WERI-Rb-1 (cell line): ENCODE results near the gene URM1.
"Not testable (repeated sequence)": the region's sequence is repeated elsewhere in the genome, so short reads cannot be mapped to it uniquely, and the experiment has no call there.

Source experiments
- DNase-seq: peaks from one replicate; pipeline ENCODE4 v3.0.0-alpha.2; 2020
- H3K27ac ChIP-seq: fragments of 250-450 bp; sonication (Bioruptor Pico); 2 replicates; pipeline ENCODE4 v1.5.1; 2020; ENCODE audit warnings: mild to moderate bottlenecking, moderate library complexity
- H3K27me3 ChIP-seq: fragments of 250-450 bp; sonication (Bioruptor Pico); 2 replicates; pipeline ENCODE4 v1.5.1; 2021; ENCODE audit warnings: mild to moderate bottlenecking, low read depth, moderate library complexity; ENCODE audit not compliant: insufficient read depth, severe bottlenecking
- H3K36me3 ChIP-seq: fragments of 250-450 bp; sonication (Bioruptor Pico); 2 replicates; pipeline ENCODE4 v1.5.1; 2020; ENCODE audit warnings: mild to moderate bottlenecking, moderate library complexity
- H3K4me3 ChIP-seq: 2 replicates; pipeline ENCODE4 v1.5.1; 2011; ENCODE audit warnings: low read depth, mild to moderate bottlenecking, control low read depth, low read length
- H3K9me3 ChIP-seq: fragments of 250-450 bp; sonication (Bioruptor Pico); 2 replicates; pipeline ENCODE4 v1.5.1; 2021; ENCODE audit warnings: mild to moderate bottlenecking, moderate library complexity; ENCODE audit not compliant: severe bottlenecking
- CTCF ChIP-seq: IDR thresholded peaks from 2 replicates; pipeline ENCODE4 v1.5.1; 2011; ENCODE audit warnings: low read depth, mild to moderate bottlenecking, control low read depth, inconsistent platforms, low read length

URM1 gene

GRCh38 chr9:128409978-128410377 is 38.8 kb downstream of the URM1 start:
- H3K27me3 ChIP-seq: no peaks in the 10 kb centered on the region
- H3K27ac ChIP-seq: peak overlapping the region; percentile 15
- H3K9me3 ChIP-seq: no peaks in the 10 kb centered on the region
- peak; percentile 51 for TF ChIP-seq CTCF
- DNase-seq: peak; percentile 60
- no peaks in the 10 kb centered on the region for H3K36me3 ChIP-seq
- H3K4me3 ChIP-seq: no peak overlapping the region

GRCh38 chr9:128411364-128412119 is 40.4 kb downstream of the URM1 start:
- H3K4me3 ChIP-seq: no peak overlapping the region
- no peak for DNase-seq
- no peaks in the 10 kb centered on the region for H3K36me3 ChIP-seq
- no peaks in the 10 kb centered on the region for H3K9me3 ChIP-seq
- TF ChIP-seq CTCF: no peak
- peak overlapping the region; percentile 74 for H3K27ac ChIP-seq
- H3K27me3 ChIP-seq: no peaks in the 10 kb centered on the region

- peak; percentile 98 for TF ChIP-seq CTCF
- Histone ChIP-seq H3K9me3 (no peaks in the 10 kb centered on the region), H3K27ac (peak overlapping the region; percentile 74), H3K36me3 (no peaks in the 10 kb centered on the region), H3K27me3 (no peaks in the 10 kb centered on the region), H3K4me3 (no peak overlapping the region)
- peak; percentile 98 for DNase-seq
Observed at GRCh38 chr9:128412120-128412790, 41.1 kb downstream of the URM1 start.

- H3K9me3 ChIP-seq, H3K27me3 ChIP-seq, H3K36me3 ChIP-seq, H3K4me3 ChIP-seq, DNase-seq, H3K27ac ChIP-seq: not testable (repeated sequence)
Observed at GRCh38 chr9:128413728-128414127, 42.6 kb downstream of the URM1 start.

GRCh38 chr9:128414461-128414860 is 43.3 kb downstream of the URM1 start:
- no peaks in the 10 kb centered on the region for H3K27me3 ChIP-seq

More at GRCh38 chr9:128414461-128414860, 43.3 kb downstream of the URM1 start:
- no peak for TF ChIP-seq CTCF
- no peak for DNase-seq
- Histone ChIP-seq H3K27ac (no peak overlapping the region), H3K36me3 (no peaks in the 10 kb centered on the region), H3K9me3 (no peaks in the 10 kb centered on the region), H3K4me3 (no peak overlapping the region)
